ENCODE measurements around the gene PTPRO. TPM values are rescaled to one million over a fixed set of nuclear protein-coding genes. Genes with fewer than 3 reads are reported as not detected.

PTPRO gene
- total and polyA plus RNA-seq, 4 donors, result 0.31 to 3.3 (median 1.1) TPM

GRCh38 chr12:15562263-15562662 is 240.0 kb downstream of the PTPRO start (continued):
- TF ChIP-seq, protein P1, sequence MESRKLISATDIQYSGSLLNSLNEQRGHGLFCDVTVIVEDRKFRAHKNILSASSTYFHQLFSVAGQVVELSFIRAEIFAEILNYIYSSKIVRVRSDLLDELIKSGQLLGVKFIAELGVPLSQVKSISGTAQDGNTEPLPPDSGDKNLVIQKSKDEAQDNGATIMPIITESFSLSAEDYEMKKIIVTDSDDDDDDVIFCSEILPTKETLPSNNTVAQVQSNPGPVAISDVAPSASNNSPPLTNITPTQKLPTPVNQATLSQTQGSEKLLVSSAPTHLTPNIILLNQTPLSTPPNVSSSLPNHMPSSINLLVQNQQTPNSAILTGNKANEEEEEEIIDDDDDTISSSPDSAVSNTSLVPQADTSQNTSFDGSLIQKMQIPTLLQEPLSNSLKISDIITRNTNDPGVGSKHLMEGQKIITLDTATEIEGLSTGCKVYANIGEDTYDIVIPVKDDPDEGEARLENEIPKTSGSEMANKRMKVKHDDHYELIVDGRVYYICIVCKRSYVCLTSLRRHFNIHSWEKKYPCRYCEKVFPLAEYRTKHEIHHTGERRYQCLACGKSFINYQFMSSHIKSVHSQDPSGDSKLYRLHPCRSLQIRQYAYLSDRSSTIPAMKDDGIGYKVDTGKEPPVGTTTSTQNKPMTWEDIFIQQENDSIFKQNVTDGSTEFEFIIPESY (IDR thresholded peaks at IDR 0.05), result no peak
- TF ChIP-seq TAF1 (conservative IDR thresholded peaks at IDR 0.05), result no peak

GRCh38 chr12:15563663-15564062 is 241.4 kb downstream of the PTPRO start:
- TF ChIP-seq JUND (IDR thresholded peaks at IDR 0.05) (no peak), GABPA (IDR thresholded peaks at IDR 0.05 in 1 of 2, conservative IDR thresholded peaks at IDR 0.05 in 1 of 2) (no peak), RAD21 (IDR thresholded peaks at IDR 0.05) (no peak), EGR1 (IDR thresholded peaks at IDR 0.05; ENCODE audit: low read depth in 2 of 2) (no peak), HNF4A (conservative IDR thresholded peaks at IDR 0.05) (no peak), HNF4G (IDR thresholded peaks at IDR 0.05) (no peak), NR2F2 (IDR thresholded peaks at IDR 0.05) (no peak), TAF1 (conservative IDR thresholded peaks at IDR 0.05) (no peak), FOXA2 (IDR thresholded peaks at IDR 0.05) (no peak)
- TF ChIP-seq, protein P2, sequence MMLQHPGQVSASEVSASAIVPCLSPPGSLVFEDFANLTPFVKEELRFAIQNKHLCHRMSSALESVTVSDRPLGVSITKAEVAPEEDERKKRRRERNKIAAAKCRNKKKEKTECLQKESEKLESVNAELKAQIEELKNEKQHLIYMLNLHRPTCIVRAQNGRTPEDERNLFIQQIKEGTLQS (IDR thresholded peaks at IDR 0.05), result no peak
- H3K36me3 ChIP-seq (ENCODE audit: control insufficient read depth in 4 of 4, insufficient read depth in 3 of 4, low read depth in 1 of 4, low read length in 3 of 4), result no peaks in the 10 kb centered on the region
- DNase-seq (ENCODE audit: low spot score), result no peak
- no peak overlapping the region for H3K4me3 ChIP-seq (ENCODE audit: low read depth in 1 of 3, low read length in 3 of 3)
- no peaks in the 10 kb centered on the region for H3K4me1 ChIP-seq (ENCODE audit: control insufficient read depth in 4 of 4, insufficient read depth in 4 of 4, low read length in 3 of 4)
- H3K27me3 ChIP-seq (ENCODE audit: control insufficient read depth in 4 of 4, insufficient read depth in 4 of 4, low read length in 3 of 4), result peaks cover 0 to 5% (median 0%) of the 10 kb centered on the region in 4 donors
- WGBS, result 61% methylated on average over 5 of the region's 5 CpGs
- no peaks in the 10 kb centered on the region for H3K9me3 ChIP-seq (ENCODE audit: control insufficient read depth in 4 of 4, low read length in 3 of 4)
- no peak overlapping the region for H3K9ac ChIP-seq (ENCODE audit: low read depth in 1 of 2, low read length in 2 of 2)
- no peak overlapping the region for H3K27ac ChIP-seq (ENCODE audit: low read depth in 1 of 2, low read length in 2 of 2)

DNA sequence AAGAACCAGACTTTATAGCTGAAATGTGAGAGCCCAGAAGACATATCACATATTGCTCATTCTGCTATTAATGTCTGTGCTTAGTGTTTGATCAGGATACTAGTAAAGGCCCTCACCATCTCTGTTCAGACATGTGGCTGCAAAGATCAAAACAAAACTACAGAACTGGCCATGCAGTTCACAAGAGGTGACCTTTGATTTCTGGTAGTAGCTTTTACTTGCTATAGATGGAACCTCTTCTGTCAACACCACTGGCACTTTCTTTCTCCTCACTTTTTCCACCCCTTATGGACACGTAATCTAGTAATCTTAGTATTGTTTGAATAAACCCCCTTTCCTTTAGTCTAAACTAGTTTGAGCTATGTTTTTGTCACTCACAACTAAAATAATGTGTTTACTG is 252.0 kb downstream of the PTPRO start:
- 90% methylated on average over 1 of the region's 1 CpG for WGBS
- DNase-seq (ENCODE audit: low spot score), result no peak
- Histone ChIP-seq H3K9ac (ENCODE audit: low read depth in 1 of 2, low read length in 2 of 2) (no peak overlapping the region), H3K9me3 (ENCODE audit: control insufficient read depth in 4 of 4, low read length in 3 of 4) (no peaks in the 10 kb centered on the region), H3K27ac (ENCODE audit: low read depth in 1 of 2, low read length in 2 of 2) (no peak overlapping the region), H3K4me1 (ENCODE audit: control insufficient read depth in 4 of 4, insufficient read depth in 4 of 4, low read length in 3 of 4) (no peaks in the 10 kb centered on the region), H3K36me3 (ENCODE audit: control insufficient read depth in 4 of 4, insufficient read depth in 3 of 4, low read depth in 1 of 4, low read length in 3 of 4) (no peaks in the 10 kb centered on the region), H3K4me3 (ENCODE audit: low read depth in 1 of 3, low read length in 3 of 3) (no peak overlapping the region), H3K27me3 (ENCODE audit: control insufficient read depth in 4 of 4, insufficient read depth in 4 of 4, low read length in 3 of 4) (no peaks in the 10 kb centered on the region)
- TF ChIP-seq, protein P3, sequence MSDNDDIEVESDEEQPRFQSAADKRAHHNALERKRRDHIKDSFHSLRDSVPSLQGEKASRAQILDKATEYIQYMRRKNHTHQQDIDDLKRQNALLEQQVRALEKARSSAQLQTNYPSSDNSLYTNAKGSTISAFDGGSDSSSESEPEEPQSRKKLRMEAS (IDR thresholded peaks at IDR 0.05), result no peak
- TF ChIP-seq HNF4G (IDR thresholded peaks at IDR 0.05), result no peak
- no peak for TF ChIP-seq RXRA (IDR thresholded peaks at IDR 0.05)
- TF ChIP-seq HNF4A (conservative IDR thresholded peaks at IDR 0.05), result no peak
- TF ChIP-seq CTCF (IDR thresholded peaks at IDR 0.05; ENCODE audit: low read depth, low read length, missing input control), result no peak
- TF ChIP-seq EGR1 (IDR thresholded peaks at IDR 0.05; ENCODE audit: low read depth in 2 of 2), result no peak
- TF ChIP-seq, protein P2 (IDR thresholded peaks at IDR 0.05), result no peak
- TF ChIP-seq SP1 (IDR thresholded peaks at IDR 0.05), result no peak
- TF ChIP-seq GABPA (IDR thresholded peaks at IDR 0.05 in 1 of 2, conservative IDR thresholded peaks at IDR 0.05 in 1 of 2), result no peak
- no peak for TF ChIP-seq NR2F2 (IDR thresholded peaks at IDR 0.05)
- TF ChIP-seq, protein P1 (IDR thresholded peaks at IDR 0.05), result no peak
- no peak for TF ChIP-seq RAD21 (IDR thresholded peaks at IDR 0.05)
- no peak for TF ChIP-seq YY1 (IDR thresholded peaks at IDR 0.05)

Data from liver (tissue), 9 donors.